Colonic mucosa (tissue), 4 donors: Measurements from ENCODE around the gene DHRS7B. TPM values are rescaled to one million over a fixed set of nuclear protein-coding genes. Genes with fewer than 3 reads are reported as not detected.

ENCODE experiments used
- DNase-seq: peaks from one replicate; pipeline ENCODE4 v3.0.0-alpha.2; 2020
- H3K27ac ChIP-seq: fragments of 200-600 bp; one replicate; pipeline ENCODE4 v1.8.0; 2021
- H3K27me3 ChIP-seq: fragments of 200-600 bp; one replicate; pipeline ENCODE4 v1.8.0; 2021
- H3K36me3 ChIP-seq: fragments of 200-600 bp; one replicate; pipeline ENCODE4 v1.8.0; 2021
- H3K4me1 ChIP-seq: fragments of 200-600 bp; one replicate; pipeline ENCODE4 v1.8.0; 2021; ENCODE audit warnings: mild to moderate bottlenecking
- H3K4me3 ChIP-seq: fragments of 200-600 bp; one replicate; pipeline ENCODE4 v1.8.0; 2021
- H3K9ac ChIP-seq, 2 donors: one replicate each; pipeline ENCODE4 v1.7.0; 2013; ENCODE audit warnings: control low read depth in 2 of 2, low read depth in 2 of 2, low read length in 2 of 2
- H3K9me3 ChIP-seq: fragments of 200-600 bp; one replicate; pipeline ENCODE4 v1.8.0; 2021
- intact Hi-C: fragments of 100-400 bp; cut with DNase I; formaldehyde crosslinking; loops from one replicate; pipeline ENCODE4 v1.14.1; 2022
- total RNA-seq, 2 donors: library from RNA; stranded (reverse); fragmentation: NEBNext Ultra II Directional in 1 of 2; extraction: Animal tissue kit (Norgen Biotek cat#: 25700) in 1 of 2; gene quantifications; one replicate each; pipeline ENCODE4 v1.2.1, GENCODE V29; 2021
- TF ChIP-seq, protein P1 (sequence below): fragments of 200-600 bp; IDR thresholded peaks from one replicate; pipeline ENCODE4 v1.8.0; 2022; ENCODE audit warnings: antibody characterized with exemption, mild to moderate bottlenecking
- donor health status: healthy.
- donor health status: DM: no; HTN: no; CAD: no.
- donor health status: DM: no; HTN: no; CAD: no.

The DHRS7B gene
- total RNA-seq, 2 donors from 2014 or later: 29.4 to 44.0 TPM

DNA sequence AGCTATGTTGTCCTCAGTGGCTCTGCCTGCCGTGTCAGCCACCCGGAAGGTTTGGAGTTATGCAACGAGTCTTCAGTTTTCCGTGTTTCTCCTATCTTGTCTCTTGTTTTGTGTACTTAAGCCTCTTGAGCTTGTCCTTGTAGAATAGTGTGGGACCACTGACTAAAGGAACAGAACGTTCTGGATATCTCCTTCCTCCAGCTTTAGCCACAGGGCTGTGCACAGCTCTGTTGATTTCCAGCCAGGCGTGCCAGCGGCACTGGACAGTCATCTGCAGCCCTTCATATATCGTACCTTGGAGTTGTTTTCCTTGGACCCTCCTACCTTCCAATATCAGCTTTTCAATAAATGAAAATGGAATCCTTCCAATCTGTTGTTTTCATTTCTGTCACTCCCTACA is 47.4 kb downstream of the DHRS7B start:
- no peaks in the 10 kb centered on the region for H3K9me3 ChIP-seq
- DNase-seq: no peak
- no peaks in the 10 kb centered on the region for H3K4me1 ChIP-seq
- intact Hi-C loops: no loop called here
- no peaks in the 10 kb centered on the region for H3K36me3 ChIP-seq
- TF ChIP-seq, protein P1, sequence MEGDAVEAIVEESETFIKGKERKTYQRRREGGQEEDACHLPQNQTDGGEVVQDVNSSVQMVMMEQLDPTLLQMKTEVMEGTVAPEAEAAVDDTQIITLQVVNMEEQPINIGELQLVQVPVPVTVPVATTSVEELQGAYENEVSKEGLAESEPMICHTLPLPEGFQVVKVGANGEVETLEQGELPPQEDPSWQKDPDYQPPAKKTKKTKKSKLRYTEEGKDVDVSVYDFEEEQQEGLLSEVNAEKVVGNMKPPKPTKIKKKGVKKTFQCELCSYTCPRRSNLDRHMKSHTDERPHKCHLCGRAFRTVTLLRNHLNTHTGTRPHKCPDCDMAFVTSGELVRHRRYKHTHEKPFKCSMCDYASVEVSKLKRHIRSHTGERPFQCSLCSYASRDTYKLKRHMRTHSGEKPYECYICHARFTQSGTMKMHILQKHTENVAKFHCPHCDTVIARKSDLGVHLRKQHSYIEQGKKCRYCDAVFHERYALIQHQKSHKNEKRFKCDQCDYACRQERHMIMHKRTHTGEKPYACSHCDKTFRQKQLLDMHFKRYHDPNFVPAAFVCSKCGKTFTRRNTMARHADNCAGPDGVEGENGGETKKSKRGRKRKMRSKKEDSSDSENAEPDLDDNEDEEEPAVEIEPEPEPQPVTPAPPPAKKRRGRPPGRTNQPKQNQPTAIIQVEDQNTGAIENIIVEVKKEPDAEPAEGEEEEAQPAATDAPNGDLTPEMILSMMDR: no peak
- H3K27me3 ChIP-seq: no peaks in the 10 kb centered on the region
- no peak overlapping the region for H3K27ac ChIP-seq
- H3K9ac ChIP-seq: no peak overlapping the region
- H3K4me3 ChIP-seq: no peak overlapping the region

DNA sequence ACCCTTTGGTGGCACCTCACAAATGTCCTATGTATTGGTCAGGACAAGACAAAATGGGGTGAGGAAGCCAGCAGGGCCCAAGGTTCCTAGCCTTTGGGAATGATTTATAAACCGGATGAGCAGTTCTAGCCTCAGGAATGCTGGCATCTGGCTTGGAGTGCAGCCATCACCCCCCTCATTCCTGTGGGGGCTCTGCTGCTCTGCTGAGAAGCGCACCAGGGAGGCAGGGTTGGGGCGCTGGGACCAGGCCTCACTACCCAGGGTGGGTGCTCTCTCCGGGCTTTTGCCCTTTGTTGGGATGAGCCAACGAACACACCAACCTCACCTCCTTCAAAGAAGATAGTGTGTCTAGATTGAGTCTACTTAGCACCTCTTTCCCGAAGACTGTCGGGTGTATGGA is 47.9 kb downstream of the DHRS7B start:
- no peak for DNase-seq
- intact Hi-C loops: no loop called here
- no peaks in the 10 kb centered on the region for H3K36me3 ChIP-seq

DNA sequence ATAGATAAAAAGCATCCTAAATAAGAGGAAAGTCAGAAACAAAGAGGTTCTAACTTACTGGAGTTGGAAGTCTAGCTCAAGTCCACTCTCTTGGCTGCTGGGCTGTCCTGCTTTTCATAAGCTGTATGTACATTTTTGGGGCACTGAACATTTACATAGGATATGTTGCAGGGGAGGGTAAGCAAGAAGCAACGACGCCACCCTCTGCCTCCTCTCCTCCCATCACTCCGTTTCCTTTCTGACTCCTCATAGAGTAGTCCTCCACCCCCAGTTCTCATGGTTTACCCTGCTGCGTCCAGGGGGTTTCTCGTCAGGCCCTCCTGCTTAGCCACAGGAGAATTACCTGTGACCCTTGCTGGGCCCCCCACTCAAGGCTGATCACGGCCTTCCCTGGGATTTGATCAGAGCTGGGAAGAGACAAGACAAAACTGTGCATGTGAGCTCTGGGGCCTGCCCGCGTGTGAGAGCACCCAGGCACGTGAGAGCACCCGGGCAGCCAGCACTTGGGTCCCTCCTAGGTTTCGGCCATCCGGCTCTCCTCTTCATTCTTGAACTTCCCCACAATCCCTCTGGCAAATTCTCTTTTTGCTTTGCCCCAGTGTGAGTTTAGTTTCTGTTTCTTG is 50.1 kb downstream of the DHRS7B start:
- Histone ChIP-seq H3K27me3 (no peaks in the 10 kb centered on the region), H3K9ac (no peak overlapping the region), H3K36me3 (no peaks in the 10 kb centered on the region), H3K27ac (no peak overlapping the region), H3K9me3 (no peaks in the 10 kb centered on the region), H3K4me3 (no peak overlapping the region), H3K4me1 (no peaks in the 10 kb centered on the region)
- no peak for DNase-seq
- intact Hi-C loops: no loop called here
- TF ChIP-seq, protein P1: no peak

More for the DNA sequence above, 47.9 kb downstream of the DHRS7B start:
- TF ChIP-seq, protein P1: no peak
- Histone ChIP-seq H3K27me3 (no peaks in the 10 kb centered on the region), H3K4me3 (no peak overlapping the region), H3K27ac (no peak overlapping the region), H3K9me3 (no peaks in the 10 kb centered on the region), H3K4me1 (no peaks in the 10 kb centered on the region), H3K9ac (no peak overlapping the region)

DNA sequence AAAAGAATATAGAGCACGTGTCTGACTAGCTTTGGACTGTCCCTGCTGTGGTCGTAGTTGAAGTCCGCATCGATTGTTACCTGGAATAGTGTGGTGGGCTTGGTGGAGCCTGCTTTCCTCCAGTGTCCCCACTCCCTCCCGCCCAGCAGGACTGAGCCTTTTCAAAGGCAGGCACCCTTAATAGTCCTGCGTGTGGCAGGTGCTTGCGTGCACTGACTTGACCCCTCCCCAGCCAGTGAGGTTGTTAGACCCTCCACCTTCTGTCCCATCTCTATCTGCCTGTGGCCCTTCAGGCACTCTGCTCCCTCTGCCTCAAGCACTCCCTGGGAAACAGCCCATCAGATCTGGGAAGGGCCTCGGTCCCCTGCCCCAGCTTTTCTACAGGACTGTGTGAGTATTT is 50.6 kb downstream of the DHRS7B start:
- Histone ChIP-seq H3K4me3 (no peak overlapping the region), H3K9me3 (no peaks in the 10 kb centered on the region), H3K36me3 (no peaks in the 10 kb centered on the region), H3K9ac (no peak overlapping the region), H3K4me1 (no peaks in the 10 kb centered on the region), H3K27me3 (no peaks in the 10 kb centered on the region), H3K27ac (no peak overlapping the region)
- DNase-seq: no peak
- intact Hi-C loops: no loop called here
- TF ChIP-seq, protein P1: no peak

DNA sequence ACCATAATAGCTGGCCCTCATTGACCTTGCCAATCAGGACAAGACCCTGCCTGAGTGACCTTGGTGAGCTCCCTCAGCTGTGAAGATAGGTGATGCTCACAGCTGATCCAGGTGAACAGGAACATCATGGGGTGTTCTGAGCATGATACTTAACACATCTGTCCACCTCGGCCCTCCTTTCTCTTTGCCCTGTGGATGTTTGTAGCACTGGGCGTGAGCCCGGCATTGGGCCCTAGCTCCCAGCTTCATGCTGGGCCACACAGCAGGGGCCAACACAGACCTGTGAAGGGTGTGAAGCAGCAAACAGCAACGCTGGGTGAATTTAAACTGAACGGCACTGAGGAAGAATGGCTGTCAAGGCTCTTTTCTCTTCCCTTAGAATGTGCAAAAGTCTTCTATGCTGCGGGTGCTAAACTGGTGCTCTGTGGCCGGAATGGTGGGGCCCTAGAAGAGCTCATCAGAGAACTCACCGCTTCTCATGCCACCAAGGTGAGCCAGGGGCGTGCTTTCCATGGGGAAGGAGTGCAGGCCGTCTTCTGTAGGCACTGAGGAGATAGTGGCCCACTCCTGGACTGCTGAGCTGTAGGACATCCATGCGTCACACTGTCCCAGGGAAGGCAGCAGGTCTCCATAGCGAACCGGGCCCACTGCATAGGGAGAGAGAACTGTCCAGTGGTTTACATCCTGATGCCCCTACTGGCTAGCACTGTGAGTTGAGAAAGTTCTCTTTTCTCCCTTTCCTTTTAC is 51.3 kb downstream of the DHRS7B start:
- H3K4me1 ChIP-seq: no peaks in the 10 kb centered on the region
- H3K27me3 ChIP-seq: no peaks in the 10 kb centered on the region
- H3K27ac ChIP-seq: no peak overlapping the region
- H3K9ac ChIP-seq: no peak overlapping the region
- TF ChIP-seq, protein P1: no peak
- intact Hi-C loops: no loop called here
- no peak overlapping the region for H3K4me3 ChIP-seq
- DNase-seq: no peak
- H3K9me3 ChIP-seq: no peaks in the 10 kb centered on the region
- no peaks in the 10 kb centered on the region for H3K36me3 ChIP-seq
